HG03558 (cell line): Measurements from ENCODE around the gene GABRA4.

Source experiments
- ATAC-seq: cut with Tn5 transposase; IDR thresholded peaks from one replicate; pipeline ENCODE4 v1.9.1; 2021; ENCODE audit warnings: moderate number of reproducible peaks; ENCODE audit not compliant: unreplicated experiment; ENCODE audit errors: extremely low read depth

The GABRA4 gene

DNA sequence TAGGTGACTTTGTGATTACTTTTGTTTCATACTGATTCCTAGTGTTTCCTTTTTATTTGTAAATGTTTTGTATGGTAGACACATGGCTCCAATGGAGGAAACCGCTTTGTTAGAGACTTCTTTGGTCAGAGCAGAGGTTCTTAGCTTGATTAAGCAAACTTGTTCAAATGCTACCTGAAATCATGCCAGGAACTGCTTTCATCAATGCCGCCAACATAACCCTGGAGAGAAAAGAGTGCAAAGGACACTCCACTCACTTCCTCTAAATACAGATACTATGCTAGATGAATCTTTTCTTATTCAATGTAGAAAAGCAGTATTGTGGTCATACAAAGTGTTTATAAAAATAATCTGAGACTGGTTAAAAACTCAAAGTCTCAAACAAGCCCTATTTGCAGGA is 58.7 kb downstream of the GABRA4 start:
- ATAC-seq = no peak

DNA sequence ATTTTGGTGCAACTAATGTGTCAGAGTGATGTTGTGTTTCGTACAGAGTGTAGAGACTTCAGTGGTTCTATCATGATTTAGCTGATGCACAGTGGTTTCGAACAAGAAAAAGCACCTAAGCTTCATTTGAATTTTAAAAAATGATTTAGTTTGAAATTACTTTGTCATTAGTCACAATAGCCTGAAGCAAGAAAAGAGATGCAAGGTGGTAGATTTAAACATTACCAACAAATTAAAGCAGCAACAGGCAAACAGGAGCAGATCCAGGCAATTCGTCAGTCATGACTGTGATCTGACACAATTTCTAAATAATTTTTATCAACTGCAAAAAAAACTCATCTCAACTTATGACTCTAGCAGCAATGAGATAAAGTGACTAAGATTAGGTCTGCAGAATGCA is 59.7 kb downstream of the GABRA4 start:
- no peak for ATAC-seq

DNA sequence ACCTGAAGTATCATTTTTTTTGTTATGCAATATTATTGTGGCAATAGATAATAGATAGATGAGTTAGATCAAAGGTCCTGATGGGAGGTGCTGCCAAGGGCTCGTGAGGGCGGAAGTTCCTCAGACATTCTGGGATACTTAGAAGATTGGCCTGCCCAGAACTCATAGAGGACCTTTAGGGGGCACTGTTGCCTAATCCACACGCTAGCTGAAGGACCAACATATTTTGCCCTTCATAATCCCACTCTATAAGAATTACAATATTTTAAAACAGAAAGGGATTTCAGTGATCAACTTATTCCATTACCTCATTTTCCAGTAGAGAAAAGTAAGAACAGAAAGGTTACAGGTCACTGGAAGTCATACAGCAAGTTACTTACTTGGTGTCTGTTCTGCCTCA is 61.4 kb downstream of the GABRA4 start:
- no peak for ATAC-seq

DNA sequence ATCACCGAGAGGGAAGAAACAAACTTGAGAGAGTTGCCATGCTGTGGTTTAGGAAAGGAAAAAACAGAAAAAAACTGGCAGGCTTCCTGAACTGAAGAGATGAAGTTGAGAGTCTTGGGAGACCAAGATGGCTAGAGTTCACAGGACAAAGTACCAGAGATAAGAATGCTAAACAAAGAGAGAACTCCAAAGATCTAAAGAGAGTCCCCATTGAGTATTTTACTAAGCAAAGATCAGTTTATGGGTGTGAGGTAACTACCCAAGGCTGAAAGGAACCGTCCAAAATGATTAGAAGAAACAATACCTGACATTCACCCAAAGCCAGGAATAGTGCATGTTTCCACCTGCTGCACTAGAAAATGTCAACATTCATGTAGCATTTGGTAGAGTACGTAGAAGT is 62.5 kb downstream of the GABRA4 start:
- no peak for ATAC-seq

DNA sequence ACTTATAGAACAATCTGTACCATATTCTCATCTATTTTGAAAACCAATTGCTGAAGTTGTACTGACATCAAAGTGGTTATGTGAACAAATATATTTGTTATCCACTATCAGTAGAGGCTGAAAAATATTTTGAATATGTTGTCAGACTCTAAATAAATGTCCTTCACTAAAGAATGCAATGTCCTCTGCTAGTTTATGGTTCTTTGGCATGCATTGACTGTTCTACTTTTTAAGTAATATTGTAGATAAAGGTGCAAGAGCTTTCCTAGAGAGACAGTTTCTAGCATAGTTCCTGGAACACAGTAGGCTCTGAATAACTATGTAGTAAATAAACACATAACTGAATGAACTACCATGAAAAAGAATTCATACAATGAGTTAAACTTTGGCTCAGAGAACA is 66.2 kb downstream of the GABRA4 start:
- ATAC-seq = no peak

DNA sequence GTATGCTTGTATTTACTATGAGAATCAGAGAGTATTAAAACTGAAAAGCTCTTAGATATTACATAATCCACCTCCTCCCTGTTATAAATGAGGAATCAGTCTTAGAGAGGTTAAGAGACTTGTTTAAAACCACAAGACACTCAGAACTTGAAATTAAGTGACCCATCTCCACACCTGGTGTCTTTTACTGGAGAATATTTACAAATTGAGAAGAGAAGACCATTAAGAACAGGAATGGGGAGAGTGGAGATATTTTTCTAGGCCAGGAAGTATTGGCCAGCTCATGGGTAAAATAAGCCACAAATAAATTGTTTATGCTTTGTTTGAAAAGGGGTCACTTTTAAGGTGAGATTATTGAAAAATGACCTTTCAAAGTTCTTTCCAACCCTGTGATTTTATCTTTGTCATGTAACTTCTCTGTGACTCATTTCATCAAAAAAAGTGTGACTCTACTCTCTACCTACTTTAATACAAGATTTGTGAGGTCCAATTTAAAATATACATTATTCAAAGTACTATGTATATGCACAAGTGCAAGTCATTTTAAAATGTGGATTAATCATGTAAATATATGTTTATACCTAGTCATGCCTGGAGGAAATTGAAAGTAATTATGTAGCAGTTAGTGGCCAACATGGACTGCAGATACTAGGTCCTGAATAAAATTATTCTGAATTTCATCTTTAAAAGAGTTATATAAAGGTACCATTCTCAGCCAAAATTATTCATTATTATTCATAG is 68.4 kb downstream of the GABRA4 start:
- ATAC-seq = no peak

DNA sequence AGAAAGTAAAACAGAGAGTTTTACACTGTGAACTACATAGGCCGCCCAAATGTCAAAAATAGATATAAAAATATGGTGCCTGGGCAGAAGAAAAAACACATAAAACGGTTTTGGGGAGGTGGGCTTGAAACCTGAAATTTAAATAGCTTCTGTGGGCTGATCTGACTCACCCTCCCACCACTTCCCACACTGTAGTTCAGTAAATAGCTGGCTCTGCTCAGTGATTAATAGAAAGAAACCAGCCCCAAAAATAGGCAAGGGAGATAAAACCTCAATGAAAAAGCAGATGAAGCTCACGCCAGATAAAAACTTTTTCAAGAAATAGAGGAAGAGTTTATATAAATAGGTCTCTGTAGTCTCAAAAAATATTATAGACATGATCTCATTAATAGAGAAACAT is 71.2 kb downstream of the GABRA4 start:
- no peak for ATAC-seq

DNA sequence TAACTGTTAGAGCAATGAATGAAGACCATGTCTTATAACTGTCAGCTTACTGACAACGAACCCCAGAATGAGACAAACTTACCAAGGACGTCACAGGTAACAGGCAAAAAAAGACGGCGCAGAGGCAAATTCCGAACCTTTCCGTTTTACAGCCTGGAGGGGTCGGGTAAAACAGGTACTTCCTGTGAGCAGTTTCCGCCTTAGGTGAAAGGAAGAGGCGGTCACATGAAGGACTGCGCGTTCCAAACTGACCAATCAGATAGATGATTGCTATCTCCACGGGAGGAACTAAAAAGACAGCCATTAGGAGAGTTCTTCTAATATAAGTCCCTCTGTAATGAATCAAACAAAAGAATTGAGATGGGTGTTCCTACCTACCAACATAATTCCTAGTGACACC is 84.3 kb downstream of the GABRA4 start, which contains the start of gene COX7B2:
Gene COX7B2, minus strand, starts transcription at position 168 of the 400 bp plus-strand sequence. CDS start 174,053 bp downstream, outside the sequence.
- ATAC-seq = no peak

DNA sequence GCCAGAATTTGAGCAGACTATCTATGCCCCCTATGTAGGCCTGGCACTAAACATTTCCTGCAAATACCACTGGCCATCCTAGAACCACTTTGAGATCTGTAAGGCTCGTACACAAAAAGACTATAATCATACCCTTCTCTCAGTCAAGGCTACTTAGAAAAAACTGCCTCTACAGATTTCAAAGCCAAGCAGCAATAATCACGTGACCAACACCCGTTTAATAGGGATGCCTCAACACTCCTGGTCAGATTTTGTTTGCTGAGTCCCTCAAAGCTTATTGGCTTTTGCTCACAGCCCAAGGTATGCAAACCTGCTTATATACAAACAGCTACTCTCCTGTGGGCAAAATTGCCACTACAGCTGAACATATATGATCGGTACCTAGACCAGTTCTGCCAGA is 85.2 kb downstream of the GABRA4 start:
- no peak for ATAC-seq

DNA sequence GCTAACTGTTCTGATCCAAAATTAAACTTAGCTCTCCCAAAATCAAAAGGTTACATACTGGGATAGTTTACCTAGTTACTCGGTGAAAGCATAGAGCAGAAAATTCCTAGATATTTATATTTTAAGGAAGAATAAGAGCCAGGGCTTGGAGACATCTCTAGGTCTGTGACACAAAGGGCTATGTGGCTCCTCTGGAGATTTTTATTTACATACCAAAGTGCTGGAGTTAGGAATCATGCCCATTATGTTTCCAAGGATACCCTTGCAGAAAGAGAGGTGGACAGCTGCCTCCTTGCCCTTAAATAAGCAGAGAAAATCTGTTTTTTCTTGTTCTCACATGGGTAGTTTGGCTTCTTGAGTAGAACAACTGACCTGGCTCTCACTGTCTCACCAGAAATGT is 93.3 kb downstream of the GABRA4 start:
- no peak for ATAC-seq

DNA sequence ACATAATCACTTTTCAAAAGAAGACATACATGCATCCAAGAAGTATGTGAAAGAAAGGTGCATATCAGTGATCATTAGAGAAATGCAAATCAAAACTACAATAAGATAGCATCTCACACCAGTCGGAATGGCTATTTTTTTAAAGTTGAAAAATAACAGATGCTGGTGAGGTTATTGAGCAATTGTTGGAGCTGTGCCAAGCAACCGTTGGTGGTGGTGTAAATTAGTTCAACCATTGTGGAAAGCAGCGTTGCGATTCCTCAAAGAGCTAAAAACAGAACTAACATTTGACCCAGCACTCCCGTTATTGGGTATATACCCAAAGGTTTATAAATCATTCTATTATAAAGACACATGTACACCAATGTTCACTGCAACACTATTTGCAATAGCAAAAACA is 98.6 kb downstream of the GABRA4 start:
- ATAC-seq = no peak

DNA sequence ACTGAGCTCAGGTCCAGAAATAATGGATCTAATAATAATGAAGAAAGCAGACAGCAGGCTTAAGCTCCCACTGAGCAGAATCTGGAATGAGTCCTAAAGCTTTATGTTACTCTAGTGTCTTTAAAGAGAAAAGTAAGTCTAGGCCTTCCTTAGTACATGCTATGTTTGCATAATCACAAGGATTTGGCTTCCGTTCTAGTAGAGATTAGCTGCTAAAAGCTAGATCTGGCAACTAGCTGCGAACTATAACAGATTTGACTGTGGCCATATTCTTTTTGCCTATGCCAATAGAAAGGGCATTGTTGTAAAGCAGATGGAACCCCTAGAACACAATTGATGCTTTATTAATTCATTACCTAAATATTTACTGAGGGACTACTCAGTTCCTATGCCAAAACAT is 103.3 kb downstream of the GABRA4 start:
- ATAC-seq = no peak

DNA sequence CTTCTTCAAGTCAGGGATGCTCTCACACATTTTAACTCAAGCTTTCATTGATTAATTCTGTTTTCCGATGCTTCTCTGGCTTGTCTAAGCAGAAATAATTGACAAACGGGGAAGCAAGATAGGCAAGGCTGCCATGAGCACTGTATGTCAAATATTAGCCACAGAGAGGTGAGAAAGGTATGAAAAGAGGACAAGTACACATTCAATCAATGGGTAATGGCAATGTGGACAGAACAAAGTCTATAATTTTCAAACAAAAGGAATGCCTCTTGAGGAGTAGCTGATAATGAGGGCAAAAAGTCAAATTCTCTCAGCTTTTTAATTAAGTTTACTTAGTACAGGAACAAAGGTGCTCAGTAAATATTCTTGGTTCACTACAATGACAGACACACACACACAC is 104.0 kb downstream of the GABRA4 start:
- no peak for ATAC-seq

DNA sequence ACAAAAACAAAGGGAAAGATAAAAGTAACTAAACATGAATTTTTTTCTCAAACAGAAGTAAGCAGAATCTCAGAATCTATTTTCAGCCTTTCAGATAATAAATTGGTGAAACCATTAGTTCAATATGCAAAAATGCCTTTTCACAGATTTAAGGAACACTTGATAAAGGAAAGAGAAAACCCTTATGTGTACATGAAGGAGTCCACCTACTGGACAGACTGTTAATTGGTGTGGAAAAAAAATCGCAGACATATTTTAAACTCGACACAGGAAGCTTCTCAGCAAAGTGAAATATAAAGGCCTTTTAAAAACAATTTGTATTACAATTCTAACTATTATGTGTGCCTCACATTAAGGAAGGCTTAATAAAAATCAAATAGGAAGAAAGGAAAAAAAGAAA is 106.7 kb downstream of the GABRA4 start:
- no peak for ATAC-seq

DNA sequence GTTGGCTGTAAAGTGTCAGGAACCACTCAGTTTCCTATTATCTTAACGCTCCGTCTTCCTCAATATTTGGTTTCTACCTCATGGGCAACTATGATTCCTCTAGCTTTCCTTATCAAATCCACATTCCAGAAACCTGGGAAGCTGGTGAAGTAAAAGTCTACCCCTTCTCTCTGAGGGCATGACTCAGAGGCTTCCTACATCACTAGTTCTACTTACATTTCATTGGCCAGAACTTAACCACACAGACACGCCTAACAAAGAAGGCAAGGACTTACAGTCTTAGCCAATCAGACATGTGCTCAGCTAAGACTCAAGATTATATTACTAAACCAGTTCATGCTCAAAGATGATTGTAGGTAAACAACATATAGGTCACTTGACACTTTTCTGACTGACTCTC is 114.7 kb downstream of the GABRA4 start:
- no peak for ATAC-seq

DNA sequence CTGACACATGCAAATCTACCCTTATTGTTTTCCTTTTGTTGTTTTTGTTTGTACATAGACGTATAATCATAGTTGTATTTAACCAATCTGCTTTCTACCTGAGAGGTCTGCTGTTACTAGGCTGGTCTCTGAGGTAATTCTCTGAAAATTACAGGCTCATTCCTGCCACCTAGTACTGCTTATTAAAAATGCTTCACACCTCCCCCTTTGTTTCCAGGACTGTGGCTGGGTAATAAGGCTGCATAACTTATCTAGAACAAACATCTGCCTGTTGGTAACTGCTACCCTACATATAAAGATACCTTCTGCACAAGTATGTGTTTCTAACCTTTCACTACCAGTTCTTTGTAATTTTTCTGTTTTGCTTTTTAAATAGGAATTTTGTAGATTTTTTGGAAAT is 118.6 kb downstream of the GABRA4 start:
- ATAC-seq = no peak

DNA sequence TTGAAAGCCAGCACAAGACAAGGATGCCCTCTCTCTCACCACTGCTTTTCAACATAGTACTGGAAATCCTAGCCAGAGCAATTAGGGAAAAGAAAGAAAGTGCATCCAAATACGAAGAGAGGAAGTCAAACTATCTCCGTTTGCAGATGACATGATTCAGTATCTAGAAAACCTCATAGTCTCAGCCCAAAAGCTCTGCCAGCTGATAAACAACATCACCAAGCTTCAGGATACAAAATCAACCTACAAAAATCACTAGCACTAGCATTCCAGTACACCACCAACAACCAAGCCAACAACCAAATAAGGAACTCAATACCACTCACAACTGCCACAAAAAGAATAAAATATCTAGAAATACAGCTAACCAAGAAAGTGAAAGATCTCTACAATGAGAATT is 123.0 kb downstream of the GABRA4 start:
- ATAC-seq = no peak
